GM23338 (cell line): Measurements from ENCODE around the gene NLRP1. TPM values are rescaled to one million over a fixed set of nuclear protein-coding genes. Genes with fewer than 3 reads are reported as not detected.

Experiments used
- ATAC-seq: fragments of 200-7000 bp; cut with Tn5 transposase; 3 replicates; pipeline ENCODE4 v1.9.1; 2020
- DNase-seq: peaks from one replicate; pipeline ENCODE4 v3.0.0-alpha.2; 2015; ENCODE audit warnings: low spot score
- H2AFZ ChIP-seq: fragments of 200-600 bp; sonication (generic); 2 replicates; pipeline ENCODE4 v1.8.0; 2016; ENCODE audit warnings: antibody characterized with exemption, mild to moderate bottlenecking, moderate library complexity
- H3F3A ChIP-seq: fragments of 200-600 bp; sonication (generic); replicated peaks from 2 replicates; pipeline ENCODE4 v1.8.0; 2017; ENCODE audit warnings: antibody characterized with exemption, mixed run types, low read depth
- H3K27ac ChIP-seq: fragments of 200-600 bp; sonication (generic); 2 replicates; pipeline ENCODE4 v1.6.1; 2016; ENCODE audit warnings: low read depth
- H3K27me3 ChIP-seq: fragments of 200-600 bp; sonication (generic); 2 replicates; pipeline ENCODE4 v1.8.0; 2016; ENCODE audit warnings: mild to moderate bottlenecking, mixed run types, moderate library complexity; ENCODE audit not compliant: insufficient read depth
- H3K36me3 ChIP-seq: fragments of 200-600 bp; sonication (generic); 2 replicates; pipeline ENCODE4 v1.8.0; 2016; ENCODE audit warnings: mild to moderate bottlenecking; ENCODE audit not compliant: insufficient read depth
- H3K4me1 ChIP-seq: fragments of 200-600 bp; sonication (generic); 2 replicates; pipeline ENCODE4 v1.8.0; 2016; ENCODE audit warnings: mild to moderate bottlenecking, moderate library complexity; ENCODE audit not compliant: insufficient read depth
- H3K4me2 ChIP-seq: fragments of 200-600 bp; sonication (generic); 2 replicates; pipeline ENCODE4 v1.7.1; 2017; ENCODE audit warnings: mixed run types
- H3K4me3 ChIP-seq: fragments of 200-600 bp; sonication (generic); 2 replicates; pipeline ENCODE4 v1.6.1; 2016; ENCODE audit warnings: mixed run types
- H3K79me2 ChIP-seq: fragments of 200-600 bp; sonication (generic); replicated peaks from 2 replicates; pipeline ENCODE4 v1.8.0; 2017; ENCODE audit warnings: mild to moderate bottlenecking; ENCODE audit not compliant: insufficient read depth
- H3K9me2 ChIP-seq: fragments of 200-600 bp; sonication (generic); 2 replicates; pipeline ENCODE4 v1.8.0; 2017; ENCODE audit not compliant: insufficient read depth
- H4K20me1 ChIP-seq: fragments of 200-600 bp; sonication (generic); replicated peaks from 2 replicates; pipeline ENCODE4 v1.8.0; 2017; ENCODE audit warnings: mild to moderate bottlenecking; ENCODE audit not compliant: insufficient read depth
- H3K27ac Mint-ChIP-seq: 2 replicates; pipeline ENCODE4 v1.8.0; 2020; ENCODE audit warnings: inconsistent platforms, mild to moderate bottlenecking, moderate library complexity, mixed read lengths
- H3K27me3 Mint-ChIP-seq: 3 replicates; pipeline ENCODE4 v1.8.0; 2022; ENCODE audit warnings: low read depth, mild to moderate bottlenecking, moderate library complexity, mixed read lengths, inconsistent platforms; ENCODE audit not compliant: insufficient read depth, poor library complexity
- H3K36me3 Mint-ChIP-seq: 3 replicates; pipeline ENCODE4 v1.8.0; 2021; ENCODE audit warnings: low read depth, mild to moderate bottlenecking, inconsistent platforms, moderate library complexity, mixed read lengths
- H3K4me1 Mint-ChIP-seq: 3 replicates; pipeline ENCODE4 v1.8.0; 2020; ENCODE audit warnings: mild to moderate bottlenecking, inconsistent platforms, mixed read lengths
- H3K4me3 Mint-ChIP-seq: 3 replicates; pipeline ENCODE4 v1.8.0; 2021; ENCODE audit warnings: moderate library complexity, mild to moderate bottlenecking, inconsistent platforms, mixed read lengths
- H3K9me3 Mint-ChIP-seq: 3 replicates; pipeline ENCODE4 v1.8.0; 2020; ENCODE audit warnings: moderate library complexity, mild to moderate bottlenecking, inconsistent platforms, mixed read lengths
- CREB1 ChIP-seq: fragments of 250-450 bp; sonication (Bioruptor Pico); IDR thresholded peaks from 2 replicates; pipeline ENCODE4 v1.5.0; 2020; ENCODE audit warnings: low read depth, mild to moderate bottlenecking, moderate library complexity
- EZH2 ChIP-seq: fragments of 200-600 bp; sonication (generic); IDR thresholded peaks from one replicate; pipeline ENCODE4 v1.8.0; 2017; ENCODE audit warnings: antibody characterized with exemption, mild to moderate bottlenecking, low read depth; ENCODE audit not compliant: unreplicated experiment
- EZH2phosphoT487 ChIP-seq: fragments of 200-600 bp; sonication (generic); IDR thresholded peaks from one replicate; pipeline ENCODE4 v1.8.1; 2018; ENCODE audit warnings: antibody characterized with exemption; ENCODE audit not compliant: unreplicated experiment
- JUNB ChIP-seq: IDR thresholded peaks from one replicate; pipeline ENCODE4 v1.6.1; 2016; ENCODE audit warnings: antibody characterized with exemption; ENCODE audit not compliant: unreplicated experiment
- NANOG ChIP-seq: IDR thresholded peaks from 2 replicates; pipeline ENCODE4 v1.6.1; 2016; ENCODE audit warnings: antibody characterized with exemption, borderline replicate concordance
- POLR2AphosphoS5 ChIP-seq: IDR thresholded peaks from 2 replicates; pipeline ENCODE4 v1.6.1; 2016; ENCODE audit warnings: antibody characterized with exemption, low read depth
- STAT1 ChIP-seq: IDR thresholded peaks from one replicate; pipeline ENCODE4 v1.6.1; 2016; ENCODE audit warnings: antibody characterized with exemption; ENCODE audit not compliant: unreplicated experiment
- ZNF114 ChIP-seq: fragments of 250-450 bp; sonication (Bioruptor Pico); IDR thresholded peaks from 2 replicates; pipeline ENCODE4 v1.5.0; 2020; ENCODE audit warnings: mild to moderate bottlenecking, moderate library complexity
- ZNF331 ChIP-seq: fragments of 250-450 bp; sonication (Bioruptor Pico); IDR thresholded peaks from 2 replicates; pipeline ENCODE4 v1.5.0; 2020; ENCODE audit warnings: low read depth, mild to moderate bottlenecking, moderate library complexity
- polyA plus RNA-seq: library from polyadenylated mRNA; unstranded; fragments of >200 nt; fragmentation: Nextera tagmentation; extraction: Ambion mirVana; gene quantifications from 2 replicates; pipeline ENCODE4 v1.2.1, GENCODE V29; 2016
- total RNA-seq: library from RNA; depleted of rRNA; stranded (reverse); fragments of >200 nt; shearing (Covaris generic); gene quantifications from 2 replicates; pipeline ENCODE4 v1.2.3, GENCODE V29; 2014
- TF ChIP-seq, protein P1 (sequence below), 2 experiments: fragments of 200-600 bp in 1 of 2; sonication (generic) in 1 of 2; conservative IDR thresholded peaks; 2 replicates each; pipeline versions ENCODE4 v1.5.1 to v1.6.1; 2016 to 2017; ENCODE audit warnings: antibody characterized with exemption in 2 of 2, low read depth in 2 of 2, mild to moderate bottlenecking in 2 of 2, moderate library complexity in 1 of 2
- TF ChIP-seq, protein P2 (sequence below): IDR thresholded peaks from one replicate; pipeline ENCODE4 v1.6.1; 2018; ENCODE audit warnings: antibody characterized with exemption; ENCODE audit not compliant: unreplicated experiment
- TF ChIP-seq, protein P3 (sequence below): IDR thresholded peaks from 2 replicates; pipeline ENCODE4 v1.6.1; 2016; ENCODE audit warnings: antibody characterized with exemption
- TF ChIP-seq, protein P4 (sequence below): fragments of 250-450 bp; sonication (Bioruptor Pico); IDR thresholded peaks from 2 replicates; pipeline ENCODE4 v1.5.0; 2020; ENCODE audit warnings: mild to moderate bottlenecking, moderate library complexity

The NLRP1 gene
- total and polyA plus RNA-seq, 2 experiments from 2014 or later, result 7.6 to 16.2 TPM

DNA sequence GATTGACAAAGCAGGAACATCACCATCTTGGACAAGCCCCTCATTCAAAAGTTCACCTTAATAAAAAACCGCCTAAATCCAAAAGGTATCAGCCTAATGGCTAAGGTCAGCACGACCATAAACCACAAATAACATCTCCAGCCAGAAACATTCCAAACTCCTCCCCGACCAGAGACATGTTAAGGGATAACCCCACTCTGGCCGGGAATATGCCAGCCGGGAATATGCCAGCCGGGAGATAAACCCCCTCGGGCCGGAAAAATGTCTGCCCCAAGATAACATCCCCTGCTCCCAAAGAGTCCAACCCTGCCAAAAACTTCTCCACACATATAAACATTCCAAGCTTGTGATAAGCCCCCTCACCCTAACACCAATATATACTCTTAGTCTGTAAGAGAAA, 116.9 kb downstream of the NLRP1 start:
- Mint-ChIP-seq H3K4me3 (peak overlapping the region; percentile 96), H3K27me3 (peaks cover 2% of the 10 kb centered on the region), H3K27ac (no peak overlapping the region), H3K9me3 (no peaks in the 10 kb centered on the region), H3K36me3 (peaks cover 10% of the 10 kb centered on the region), H3K4me1 (peaks cover 23% of the 10 kb centered on the region)
- Histone ChIP-seq H3F3A (no peaks in the 10 kb centered on the region), H3K27me3 (no peaks in the 10 kb centered on the region), H3K79me2 (peaks cover 62% of the 10 kb centered on the region), H3K36me3 (peaks cover 5% of the 10 kb centered on the region), H3K4me1 (peaks cover 10% of the 10 kb centered on the region), H2AFZ (0 out of 2 replicates have a peak overlapping the region, but pooled peaks have one; percentile 29), H4K20me1 (peaks cover 28% of the 10 kb centered on the region), H3K9me2 (no peaks in the 10 kb centered on the region), H3K4me2 (peak overlapping the region; percentile 97), H3K27ac (0 out of 2 replicates have a peak overlapping the region, but pooled peaks have one; percentile 78), H3K4me3 (peak overlapping the region; percentile 88)
- no peak for DNase-seq
- ATAC-seq, result no peak
- no peak for TF ChIP-seq STAT1
- TF ChIP-seq, protein P1, sequence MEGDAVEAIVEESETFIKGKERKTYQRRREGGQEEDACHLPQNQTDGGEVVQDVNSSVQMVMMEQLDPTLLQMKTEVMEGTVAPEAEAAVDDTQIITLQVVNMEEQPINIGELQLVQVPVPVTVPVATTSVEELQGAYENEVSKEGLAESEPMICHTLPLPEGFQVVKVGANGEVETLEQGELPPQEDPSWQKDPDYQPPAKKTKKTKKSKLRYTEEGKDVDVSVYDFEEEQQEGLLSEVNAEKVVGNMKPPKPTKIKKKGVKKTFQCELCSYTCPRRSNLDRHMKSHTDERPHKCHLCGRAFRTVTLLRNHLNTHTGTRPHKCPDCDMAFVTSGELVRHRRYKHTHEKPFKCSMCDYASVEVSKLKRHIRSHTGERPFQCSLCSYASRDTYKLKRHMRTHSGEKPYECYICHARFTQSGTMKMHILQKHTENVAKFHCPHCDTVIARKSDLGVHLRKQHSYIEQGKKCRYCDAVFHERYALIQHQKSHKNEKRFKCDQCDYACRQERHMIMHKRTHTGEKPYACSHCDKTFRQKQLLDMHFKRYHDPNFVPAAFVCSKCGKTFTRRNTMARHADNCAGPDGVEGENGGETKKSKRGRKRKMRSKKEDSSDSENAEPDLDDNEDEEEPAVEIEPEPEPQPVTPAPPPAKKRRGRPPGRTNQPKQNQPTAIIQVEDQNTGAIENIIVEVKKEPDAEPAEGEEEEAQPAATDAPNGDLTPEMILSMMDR (conservative IDR thresholded peaks at IDR 0.05; ENCODE audit: low read depth in 2 of 2), result no peak
- TF ChIP-seq EZH2phosphoT487, result no peak
- no peak for TF ChIP-seq JUNB
- TF ChIP-seq, protein P2, sequence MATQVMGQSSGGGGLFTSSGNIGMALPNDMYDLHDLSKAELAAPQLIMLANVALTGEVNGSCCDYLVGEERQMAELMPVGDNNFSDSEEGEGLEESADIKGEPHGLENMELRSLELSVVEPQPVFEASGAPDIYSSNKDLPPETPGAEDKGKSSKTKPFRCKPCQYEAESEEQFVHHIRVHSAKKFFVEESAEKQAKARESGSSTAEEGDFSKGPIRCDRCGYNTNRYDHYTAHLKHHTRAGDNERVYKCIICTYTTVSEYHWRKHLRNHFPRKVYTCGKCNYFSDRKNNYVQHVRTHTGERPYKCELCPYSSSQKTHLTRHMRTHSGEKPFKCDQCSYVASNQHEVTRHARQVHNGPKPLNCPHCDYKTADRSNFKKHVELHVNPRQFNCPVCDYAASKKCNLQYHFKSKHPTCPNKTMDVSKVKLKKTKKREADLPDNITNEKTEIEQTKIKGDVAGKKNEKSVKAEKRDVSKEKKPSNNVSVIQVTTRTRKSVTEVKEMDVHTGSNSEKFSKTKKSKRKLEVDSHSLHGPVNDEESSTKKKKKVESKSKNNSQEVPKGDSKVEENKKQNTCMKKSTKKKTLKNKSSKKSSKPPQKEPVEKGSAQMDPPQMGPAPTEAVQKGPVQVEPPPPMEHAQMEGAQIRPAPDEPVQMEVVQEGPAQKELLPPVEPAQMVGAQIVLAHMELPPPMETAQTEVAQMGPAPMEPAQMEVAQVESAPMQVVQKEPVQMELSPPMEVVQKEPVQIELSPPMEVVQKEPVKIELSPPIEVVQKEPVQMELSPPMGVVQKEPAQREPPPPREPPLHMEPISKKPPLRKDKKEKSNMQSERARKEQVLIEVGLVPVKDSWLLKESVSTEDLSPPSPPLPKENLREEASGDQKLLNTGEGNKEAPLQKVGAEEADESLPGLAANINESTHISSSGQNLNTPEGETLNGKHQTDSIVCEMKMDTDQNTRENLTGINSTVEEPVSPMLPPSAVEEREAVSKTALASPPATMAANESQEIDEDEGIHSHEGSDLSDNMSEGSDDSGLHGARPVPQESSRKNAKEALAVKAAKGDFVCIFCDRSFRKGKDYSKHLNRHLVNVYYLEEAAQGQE, result no peak
- no peak for TF ChIP-seq ZNF114
- TF ChIP-seq, protein P3, sequence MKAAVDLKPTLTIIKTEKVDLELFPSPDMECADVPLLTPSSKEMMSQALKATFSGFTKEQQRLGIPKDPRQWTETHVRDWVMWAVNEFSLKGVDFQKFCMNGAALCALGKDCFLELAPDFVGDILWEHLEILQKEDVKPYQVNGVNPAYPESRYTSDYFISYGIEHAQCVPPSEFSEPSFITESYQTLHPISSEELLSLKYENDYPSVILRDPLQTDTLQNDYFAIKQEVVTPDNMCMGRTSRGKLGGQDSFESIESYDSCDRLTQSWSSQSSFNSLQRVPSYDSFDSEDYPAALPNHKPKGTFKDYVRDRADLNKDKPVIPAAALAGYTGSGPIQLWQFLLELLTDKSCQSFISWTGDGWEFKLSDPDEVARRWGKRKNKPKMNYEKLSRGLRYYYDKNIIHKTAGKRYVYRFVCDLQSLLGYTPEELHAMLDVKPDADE, result no peak
- no peak for TF ChIP-seq NANOG
- TF ChIP-seq POLR2AphosphoS5, result no peak
- TF ChIP-seq EZH2, result no peak
- no peak for TF ChIP-seq ZNF331 (CRISPR knock-in tag)
- TF ChIP-seq, protein P4, sequence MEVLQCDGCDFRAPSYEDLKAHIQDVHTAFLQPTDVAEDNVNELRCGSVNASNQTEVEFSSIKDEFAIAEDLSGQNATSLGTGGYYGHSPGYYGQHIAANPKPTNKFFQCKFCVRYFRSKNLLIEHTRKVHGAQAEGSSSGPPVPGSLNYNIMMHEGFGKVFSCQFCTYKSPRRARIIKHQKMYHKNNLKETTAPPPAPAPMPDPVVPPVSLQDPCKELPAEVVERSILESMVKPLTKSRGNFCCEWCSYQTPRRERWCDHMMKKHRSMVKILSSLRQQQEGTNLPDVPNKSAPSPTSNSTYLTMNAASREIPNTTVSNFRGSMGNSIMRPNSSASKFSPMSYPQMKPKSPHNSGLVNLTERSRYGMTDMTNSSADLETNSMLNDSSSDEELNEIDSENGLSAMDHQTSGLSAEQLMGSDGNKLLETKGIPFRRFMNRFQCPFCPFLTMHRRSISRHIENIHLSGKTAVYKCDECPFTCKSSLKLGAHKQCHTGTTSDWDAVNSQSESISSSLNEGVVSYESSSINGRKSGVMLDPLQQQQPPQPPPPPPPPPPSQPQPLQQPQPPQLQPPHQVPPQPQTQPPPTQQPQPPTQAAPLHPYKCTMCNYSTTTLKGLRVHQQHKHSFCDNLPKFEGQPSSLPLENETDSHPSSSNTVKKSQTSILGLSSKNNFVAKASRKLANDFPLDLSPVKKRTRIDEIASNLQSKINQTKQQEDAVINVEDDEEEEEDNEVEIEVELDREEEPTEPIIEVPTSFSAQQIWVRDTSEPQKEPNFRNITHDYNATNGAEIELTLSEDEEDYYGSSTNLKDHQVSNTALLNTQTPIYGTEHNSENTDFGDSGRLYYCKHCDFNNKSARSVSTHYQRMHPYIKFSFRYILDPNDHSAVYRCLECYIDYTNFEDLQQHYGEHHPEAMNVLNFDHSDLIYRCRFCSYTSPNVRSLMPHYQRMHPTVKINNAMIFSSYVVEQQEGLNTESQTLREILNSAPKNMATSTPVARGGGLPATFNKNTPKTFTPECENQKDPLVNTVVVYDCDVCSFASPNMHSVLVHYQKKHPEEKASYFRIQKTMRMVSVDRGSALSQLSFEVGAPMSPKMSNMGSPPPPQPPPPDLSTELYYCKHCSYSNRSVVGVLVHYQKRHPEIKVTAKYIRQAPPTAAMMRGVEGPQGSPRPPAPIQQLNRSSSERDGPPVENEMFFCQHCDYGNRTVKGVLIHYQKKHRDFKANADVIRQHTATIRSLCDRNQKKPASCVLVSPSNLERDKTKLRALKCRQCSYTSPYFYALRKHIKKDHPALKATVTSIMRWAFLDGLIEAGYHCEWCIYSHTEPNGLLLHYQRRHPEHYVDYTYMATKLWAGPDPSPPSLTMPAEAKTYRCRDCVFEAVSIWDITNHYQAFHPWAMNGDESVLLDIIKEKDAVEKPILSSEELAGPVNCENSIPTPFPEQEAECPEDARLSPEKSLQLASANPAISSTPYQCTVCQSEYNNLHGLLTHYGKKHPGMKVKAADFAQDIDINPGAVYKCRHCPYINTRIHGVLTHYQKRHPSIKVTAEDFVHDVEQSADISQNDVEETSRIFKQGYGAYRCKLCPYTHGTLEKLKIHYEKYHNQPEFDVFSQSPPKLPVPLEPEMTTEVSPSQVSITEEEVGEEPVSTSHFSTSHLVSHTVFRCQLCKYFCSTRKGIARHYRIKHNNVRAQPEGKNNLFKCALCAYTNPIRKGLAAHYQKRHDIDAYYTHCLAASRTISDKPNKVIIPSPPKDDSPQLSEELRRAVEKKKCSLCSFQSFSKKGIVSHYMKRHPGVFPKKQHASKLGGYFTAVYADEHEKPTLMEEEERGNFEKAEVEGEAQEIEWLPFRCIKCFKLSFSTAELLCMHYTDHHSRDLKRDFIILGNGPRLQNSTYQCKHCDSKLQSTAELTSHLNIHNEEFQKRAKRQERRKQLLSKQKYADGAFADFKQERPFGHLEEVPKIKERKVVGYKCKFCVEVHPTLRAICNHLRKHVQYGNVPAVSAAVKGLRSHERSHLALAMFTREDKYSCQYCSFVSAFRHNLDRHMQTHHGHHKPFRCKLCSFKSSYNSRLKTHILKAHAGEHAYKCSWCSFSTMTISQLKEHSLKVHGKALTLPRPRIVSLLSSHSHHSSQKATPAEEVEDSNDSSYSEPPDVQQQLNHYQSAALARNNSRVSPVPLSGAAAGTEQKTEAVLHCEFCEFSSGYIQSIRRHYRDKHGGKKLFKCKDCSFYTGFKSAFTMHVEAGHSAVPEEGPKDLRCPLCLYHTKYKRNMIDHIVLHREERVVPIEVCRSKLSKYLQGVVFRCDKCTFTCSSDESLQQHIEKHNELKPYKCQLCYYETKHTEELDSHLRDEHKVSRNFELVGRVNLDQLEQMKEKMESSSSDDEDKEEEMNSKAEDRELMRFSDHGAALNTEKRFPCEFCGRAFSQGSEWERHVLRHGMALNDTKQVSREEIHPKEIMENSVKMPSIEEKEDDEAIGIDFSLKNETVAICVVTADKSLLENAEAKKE (CRISPR knock-in tag), result no peak
- no peak for TF ChIP-seq CREB1 (CRISPR knock-in tag)
